ENCODE measurements around the gene SURF4.
A peak's percentile ranks its signal among the peaks of the same experiment; 100 is the strongest.

Gene SURF4

GRCh38 chr9:133347985-133348717 is 27.7 kb downstream of the SURF4 start, which contains the start of the genes MED22 and RPL7A:
TSS of gene MED22 (minus strand) at chr9:133348131. CDS start at chr9:133346662, 1,469 bp downstream.
TSS of gene RPL7A (plus strand) at chr9:133348218. CDS start at chr9:133348244, 26 bp downstream.
- Histone ChIP-seq H3K36me3 (ENCODE audit: insufficient read depth, low read length) (peaks cover 79% of the 10 kb centered on the region), H3K4me3 (ENCODE audit: low read depth in 1 of 2, low read length in 2 of 2) (peak within 1 kb of the TSS; percentile 90 to 93), H3K9me3 (ENCODE audit: insufficient read depth, low read length, severe bottlenecking) (no peaks in the 10 kb centered on the region), H3K4me2 (ENCODE audit: insufficient read depth, low read length) (peak within 1 kb of the TSS; percentile 78), H3K4me1 (ENCODE audit: insufficient read depth, low read length) (peaks cover 37% of the 10 kb centered on the region), H2AFZ (ENCODE audit: low read depth, low read length) (peak within 1 kb of the TSS; percentile 85), H3K9ac (ENCODE audit: low read depth, low read length) (peak within 1 kb of the TSS; percentile 91), H3K27ac (ENCODE audit: low read length) (peak within 1 kb of the TSS; percentile 98), H4K20me1 (ENCODE audit: insufficient read depth, low read length) (peaks cover 45% of the 10 kb centered on the region), H3K79me2 (ENCODE audit: insufficient read depth, low read length) (peaks cover 54% of the 10 kb centered on the region), H3K27me3 (ENCODE audit: insufficient read depth, low read length, poor library complexity) (no peaks in the 10 kb centered on the region)
- peak; percentile 6 for TF ChIP-seq CTCF (IDR thresholded peaks at IDR 0.05; ENCODE audit: borderline replicate concordance, extremely low read depth, low read length, poor library complexity, severe bottlenecking)
- TF ChIP-seq EZH2 (IDR thresholded peaks at IDR 0.05; ENCODE audit: borderline replicate concordance, low read depth, low read length, severe bottlenecking) = no peak
- DNase-seq (peak; percentile 94), ATAC-seq (ENCODE audit: insufficient read depth, low read depth) (peak; percentile 79)

- TF ChIP-seq CTCF (IDR thresholded peaks at IDR 0.05; ENCODE audit: borderline replicate concordance, extremely low read depth, low read length, poor library complexity, severe bottlenecking) (no peak), EZH2 (IDR thresholded peaks at IDR 0.05; ENCODE audit: borderline replicate concordance, low read depth, low read length, severe bottlenecking) (no peak)
- no peaks in the 10 kb centered on the region for H3K27me3 ChIP-seq (ENCODE audit: insufficient read depth, low read length, poor library complexity)
- H3K9ac ChIP-seq (ENCODE audit: low read depth, low read length) = peak overlapping the region; percentile 91
- H2AFZ ChIP-seq (ENCODE audit: low read depth, low read length) = peak overlapping the region; percentile 85
- peak overlapping the region; percentile 78 for H3K4me2 ChIP-seq (ENCODE audit: insufficient read depth, low read length)
- ATAC-seq (ENCODE audit: insufficient read depth, low read depth) (peak; percentile 55), DNase-seq (no peak)
- peaks cover 81% of the 10 kb centered on the region for H3K36me3 ChIP-seq (ENCODE audit: insufficient read depth, low read length)
- H3K27ac ChIP-seq (ENCODE audit: low read length) = peak overlapping the region; percentile 98
- no peaks in the 10 kb centered on the region for H3K9me3 ChIP-seq (ENCODE audit: insufficient read depth, low read length, severe bottlenecking)
- peaks cover 43% of the 10 kb centered on the region for H4K20me1 ChIP-seq (ENCODE audit: insufficient read depth, low read length)
- peaks cover 37% of the 10 kb centered on the region for H3K4me1 ChIP-seq (ENCODE audit: insufficient read depth, low read length)
- peak overlapping the region; percentile 90 to 93 for H3K4me3 ChIP-seq (ENCODE audit: low read depth in 1 of 2, low read length in 2 of 2)
- peaks cover 56% of the 10 kb centered on the region for H3K79me2 ChIP-seq (ENCODE audit: insufficient read depth, low read length)
These were observed 28.3 kb downstream of the SURF4 start for GRCh38 chr9:133347515-133347984.

- ATAC-seq (ENCODE audit: insufficient read depth, low read depth) (no peak), DNase-seq (no peak)
- Histone ChIP-seq H3K4me2 (ENCODE audit: insufficient read depth, low read length) (peak overlapping the region; percentile 78), H3K79me2 (ENCODE audit: insufficient read depth, low read length) (peaks cover 56% of the 10 kb centered on the region), H3K9ac (ENCODE audit: low read depth, low read length) (peak overlapping the region; percentile 91), H3K27ac (ENCODE audit: low read length) (0 out of 2 replicates have a peak overlapping the region, but pooled peaks have one; percentile 7), H3K36me3 (ENCODE audit: insufficient read depth, low read length) (peaks cover 81% of the 10 kb centered on the region), H4K20me1 (ENCODE audit: insufficient read depth, low read length) (peaks cover 39% of the 10 kb centered on the region), H3K4me1 (ENCODE audit: insufficient read depth, low read length) (peaks cover 34% of the 10 kb centered on the region), H3K4me3 (ENCODE audit: low read depth in 1 of 2, low read length in 2 of 2) (peak overlapping the region; percentile 90 to 93; a peak in 3 of 4 replicates), H2AFZ (ENCODE audit: low read depth, low read length) (no peak overlapping the region), H3K27me3 (ENCODE audit: insufficient read depth, low read length, poor library complexity) (no peaks in the 10 kb centered on the region), H3K9me3 (ENCODE audit: insufficient read depth, low read length, severe bottlenecking) (no peaks in the 10 kb centered on the region)
- TF ChIP-seq EZH2 (IDR thresholded peaks at IDR 0.05; ENCODE audit: borderline replicate concordance, low read depth, low read length, severe bottlenecking) (no peak), CTCF (IDR thresholded peaks at IDR 0.05; ENCODE audit: borderline replicate concordance, extremely low read depth, low read length, poor library complexity, severe bottlenecking) (no peak)
These were observed 29.7 kb downstream of the SURF4 start for GRCh38 chr9:133346021-133346785.
